MM.1S (cell line): ENCODE data around the gene GIPC3.

Source experiments
- EZH2 ChIP-seq: fragments of 300-600 bp; sonication (generic); optimal IDR thresholded peaks from 2 replicates; pipeline ENCODE3; 2017; ENCODE audit warnings: low read depth, mild to moderate bottlenecking, antibody characterized with exemption, low read length, mixed read lengths
- TF ChIP-seq, protein P1 (sequence below): fragments of 300-600 bp; sonication (generic); IDR thresholded peaks from 2 replicates; pipeline ENCODE4 v1.5.1; 2016; ENCODE audit warnings: antibody characterized with exemption, low read length, mixed read lengths

DNA sequence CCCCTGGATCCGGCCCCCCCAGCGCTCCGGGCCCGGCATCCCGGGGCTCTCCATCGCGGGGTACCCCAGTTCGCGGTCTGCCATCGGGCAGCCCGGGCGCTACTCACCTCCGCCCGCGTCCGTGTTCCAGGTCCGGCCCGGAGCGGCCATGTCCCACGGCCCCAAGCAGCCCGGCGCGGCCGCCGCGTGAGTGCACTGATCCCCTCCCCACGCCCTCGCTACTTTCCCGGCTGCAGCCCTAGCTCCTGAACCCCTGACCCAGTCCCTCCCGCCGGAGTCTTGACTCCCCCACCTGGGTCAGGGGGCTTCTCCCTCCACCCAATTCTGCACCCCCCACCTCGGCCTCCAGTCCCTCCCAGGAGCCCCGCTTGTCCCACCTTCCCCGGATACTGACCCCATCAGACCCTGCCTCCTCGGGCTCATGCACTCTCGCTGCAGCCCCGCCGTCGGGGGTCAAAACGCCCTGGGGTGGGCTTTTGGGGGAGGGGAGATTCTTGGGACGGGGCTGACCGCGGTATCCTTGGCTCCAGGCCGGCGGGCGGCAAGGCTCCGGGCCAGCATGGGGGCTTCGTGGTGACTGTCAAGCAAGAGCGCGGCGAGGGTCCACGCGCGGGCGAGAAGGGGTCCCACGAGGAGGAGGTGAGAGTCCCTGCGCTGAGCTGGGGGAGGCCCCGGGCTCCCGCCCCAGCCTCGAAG lies 12.0 kb upstream of the GIPC3 start:
- no peak for TF ChIP-seq EZH2
- TF ChIP-seq, protein P1, sequence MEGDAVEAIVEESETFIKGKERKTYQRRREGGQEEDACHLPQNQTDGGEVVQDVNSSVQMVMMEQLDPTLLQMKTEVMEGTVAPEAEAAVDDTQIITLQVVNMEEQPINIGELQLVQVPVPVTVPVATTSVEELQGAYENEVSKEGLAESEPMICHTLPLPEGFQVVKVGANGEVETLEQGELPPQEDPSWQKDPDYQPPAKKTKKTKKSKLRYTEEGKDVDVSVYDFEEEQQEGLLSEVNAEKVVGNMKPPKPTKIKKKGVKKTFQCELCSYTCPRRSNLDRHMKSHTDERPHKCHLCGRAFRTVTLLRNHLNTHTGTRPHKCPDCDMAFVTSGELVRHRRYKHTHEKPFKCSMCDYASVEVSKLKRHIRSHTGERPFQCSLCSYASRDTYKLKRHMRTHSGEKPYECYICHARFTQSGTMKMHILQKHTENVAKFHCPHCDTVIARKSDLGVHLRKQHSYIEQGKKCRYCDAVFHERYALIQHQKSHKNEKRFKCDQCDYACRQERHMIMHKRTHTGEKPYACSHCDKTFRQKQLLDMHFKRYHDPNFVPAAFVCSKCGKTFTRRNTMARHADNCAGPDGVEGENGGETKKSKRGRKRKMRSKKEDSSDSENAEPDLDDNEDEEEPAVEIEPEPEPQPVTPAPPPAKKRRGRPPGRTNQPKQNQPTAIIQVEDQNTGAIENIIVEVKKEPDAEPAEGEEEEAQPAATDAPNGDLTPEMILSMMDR: no peak
